ENCODE measurements around the gene VPS18. TPM values are rescaled to one million over a fixed set of nuclear protein-coding genes. Genes with fewer than 3 reads are reported as not detected.

VPS18 gene
- total RNA-seq, 1 experiment from 2014 or later = 16.9 TPM

- Histone ChIP-seq H3K79me2 (ENCODE audit: insufficient read depth, low read length) (peaks cover 10% of the 10 kb centered on the region; the same call in 1 of the 2 replicates), H3K9me2 (ENCODE audit: insufficient read depth) (no peaks in the 10 kb centered on the region), H2AFZ (ENCODE audit: low read depth, low read length, poor library complexity, severe bottlenecking) (no peak overlapping the region), H3K4me1 (ENCODE audit: control insufficient read depth in 1 of 2, insufficient read depth in 2 of 2, low read length in 2 of 2) (peaks cover 11 to 20% of the 10 kb centered on the region in 2 experiments), H3K27ac (ENCODE audit: low read depth, low read length) (no peak overlapping the region), H4K20me1 (ENCODE audit: insufficient read depth) (no peaks in the 10 kb centered on the region), H3K4me2 (ENCODE audit: low read length) (no peak overlapping the region), H3K4me3 (replicated peaks in 1 of 2; ENCODE audit: low read depth in 1 of 2, low read length in 2 of 2) (no peak overlapping the region), H3K9ac (ENCODE audit: low read length) (no peak overlapping the region), H3K36me3 (ENCODE audit: control insufficient read depth in 1 of 2, insufficient read depth in 2 of 2, low read length in 2 of 2) (peaks cover 16 to 22% of the 10 kb centered on the region in 2 experiments; a peak in 3 of 4 replicates), H3K27me3 (ENCODE audit: insufficient read depth, low read length) (no peaks in the 10 kb centered on the region), H3K9me3 (ENCODE audit: control insufficient read depth in 1 of 2, insufficient read depth in 1 of 2, low read depth in 1 of 2, low read length in 2 of 2) (no peaks in the 10 kb centered on the region)
- POLR2A ChIA-PET = interaction anchor here (2.7 kb wide), 1 partner anchor 9 kb away, joined by 13 read pairs; no protein-coding TSS in a partner anchor
- no TSS peak for BruUV-seq (replicated peaks)
- RAD21 ChIA-PET (ENCODE audit: low non-redundant PET in 1 of 2, low total read pairs in 2 of 2, uncharacterized antibody in 2 of 2, unreplicated experiment in 2 of 2) = interaction anchor here in 1 of 2 experiments (4.0 kb wide), 1 partner anchor 36 kb away, joined by 29 read pairs; no protein-coding TSS in a partner anchor
- ATAC-seq (no peak), DNase-seq (ENCODE audit: low read depth, low spot score) (no peak)
- CTCF ChIA-PET = interaction anchor here (1.2 to 6.2 kb wide), 3 partner anchors 12 to 40 kb away, joined by 3 to 166 read pairs (median 5); partner anchors contain the start of genes SPINT1 and VPS18
- TF ChIP-seq POLR2A (IDR thresholded peaks at IDR 0.05; ENCODE audit: borderline replicate concordance, extremely low read depth, insufficient read depth, insufficient read length) = no peak
- TF ChIP-seq EGR1 (IDR thresholded peaks at IDR 0.05; ENCODE audit: low read depth) = no peak
- no peak for TF ChIP-seq FOSL1 (IDR thresholded peaks at IDR 0.05; ENCODE audit: low read depth)
- no peak for TF ChIP-seq MAX (IDR thresholded peaks at IDR 0.05)
- no peak for TF ChIP-seq ELF1 (IDR thresholded peaks at IDR 0.05; ENCODE audit: borderline replicate concordance, low read depth)
- TF ChIP-seq POLR2AphosphoS5 (IDR thresholded peaks at IDR 0.05; ENCODE audit: low read depth, low read length) = no peak
- no peak for TF ChIP-seq SIN3A (IDR thresholded peaks at IDR 0.05; ENCODE audit: low read depth)
- no peak for TF ChIP-seq REST (IDR thresholded peaks at IDR 0.05; ENCODE audit: low read depth)
- TF ChIP-seq YY1 (IDR thresholded peaks at IDR 0.05; ENCODE audit: extremely low read depth, insufficient replicate concordance, low read depth, low read length) = no peak
- TF ChIP-seq CBX3 (IDR thresholded peaks at IDR 0.05; ENCODE audit: low read depth) = no peak
- no peak for TF ChIP-seq ZFX (IDR thresholded peaks at IDR 0.05)
- no peak for TF ChIP-seq CTCF (IDR thresholded peaks at IDR 0.05 in 2 of 3, conservative IDR thresholded peaks at IDR 0.05 in 1 of 3; ENCODE audit: borderline replicate concordance in 1 of 3, insufficient read depth in 1 of 3, low read depth in 2 of 3, low read length in 2 of 3)
- no peak for TF ChIP-seq SRF (IDR thresholded peaks at IDR 0.05; ENCODE audit: low read depth)
- no peak for TF ChIP-seq EZH2phosphoT487 (IDR thresholded peaks at IDR 0.05; ENCODE audit: borderline replicate concordance)
- TF ChIP-seq SP1 (IDR thresholded peaks at IDR 0.05; ENCODE audit: low read depth) = no peak
- TF ChIP-seq TCF7L2 (IDR thresholded peaks at IDR 0.05; ENCODE audit: borderline replicate concordance, extremely low read depth, insufficient read depth, insufficient read length) = no peak
- TF ChIP-seq JUND (IDR thresholded peaks at IDR 0.05) = no peak
- no peak for TF ChIP-seq ZBTB33 (IDR thresholded peaks at IDR 0.05; ENCODE audit: extremely low read depth, insufficient replicate concordance, low read length)
- TF ChIP-seq ZNF274 (IDR thresholded peaks at IDR 0.05; ENCODE audit: low read depth, low read length) = no peak
- intact Hi-C loops (cut with micrococcal nuclease) = no loop called here
Observed at GRCh38 chr15:40855706-40856234, 38.5 kb upstream of the VPS18 start.

All from HCT116 (cell line).